GM10266 (cell line): ENCODE data around the gene AP5S1.

Source experiments
- DNase-seq: peaks from one replicate; pipeline ENCODE4 v3.0.0; 2012; ENCODE audit errors: extremely low spot score
- CTCF ChIP-seq: IDR thresholded peaks from 2 replicates; pipeline ENCODE4 v1.5.1; 2012; ENCODE audit warnings: mild to moderate bottlenecking, low read depth; ENCODE audit not compliant: control insufficient read depth, insufficient read depth; ENCODE audit errors: missing control alignments

Gene AP5S1

GRCh38 chr20:3854462-3854871, 34.1 kb downstream of the AP5S1 start:
- TF ChIP-seq CTCF = no peak
- DNase-seq = no peak

- no peak for TF ChIP-seq CTCF
Observed at GRCh38 chr20:3857405-3857804, 37.1 kb downstream of the AP5S1 start.

GRCh38 chr20:3858689-3859088, 38.3 kb downstream of the AP5S1 start:
- no peak for DNase-seq
- TF ChIP-seq CTCF = no peak

More at GRCh38 chr20:3857405-3857804, 37.1 kb downstream of the AP5S1 start:
- DNase-seq = no peak

- no peak for TF ChIP-seq CTCF
- no peak for DNase-seq
Observed at GRCh38 chr20:3861191-3861590, 40.8 kb downstream of the AP5S1 start.

GRCh38 chr20:3862333-3862732, 42.0 kb downstream of the AP5S1 start:
- TF ChIP-seq CTCF = no peak
- DNase-seq = no peak

- TF ChIP-seq CTCF = no peak
- DNase-seq = no peak
Observed at GRCh38 chr20:3863317-3863716, 43.0 kb downstream of the AP5S1 start.

- no peak for DNase-seq
- TF ChIP-seq CTCF = no peak
Observed at GRCh38 chr20:3864518-3864917, 44.2 kb downstream of the AP5S1 start.
